HG03159 (cell line): Measurements from ENCODE around the gene MTF1.
"Not testable (repeated sequence)": the region's sequence is repeated elsewhere in the genome, so short reads cannot be mapped to it uniquely, and the experiment has no call there.

ENCODE experiments used
- ATAC-seq: cut with Tn5 transposase; IDR thresholded peaks from one replicate; pipeline ENCODE4 v1.9.1; 2021; ENCODE audit warnings: mild to moderate bottlenecking, moderate library complexity; ENCODE audit not compliant: unreplicated experiment

Gene MTF1

GRCh38 chr1:37859507-37860345, at the start of gene MTF1:
MTF1 (minus strand) TSS chr1:37859592; CDS start chr1:37857658, 1,934 bp downstream.
- peak; percentile 89 for ATAC-seq

GRCh38 chr1:37908531-37908930, 49.1 kb upstream of the MTF1 start:
- not testable (repeated sequence) for ATAC-seq

- ATAC-seq = not testable (repeated sequence)
These were observed 48.2 kb upstream of the MTF1 start for GRCh38 chr1:37907416-37908125.

GRCh38 chr1:37906591-37906990, 47.2 kb upstream of the MTF1 start:
- ATAC-seq = not testable (repeated sequence)

- no peak for ATAC-seq
These were observed 46.3 kb upstream of the MTF1 start for GRCh38 chr1:37905727-37906126.

GRCh38 chr1:37903921-37904320, 44.5 kb upstream of the MTF1 start:
- ATAC-seq = not testable (repeated sequence)

GRCh38 chr1:37902983-37903382, 43.6 kb upstream of the MTF1 start:
- ATAC-seq = no peak

- no peak for ATAC-seq
These were observed 42.5 kb upstream of the MTF1 start for GRCh38 chr1:37901893-37902225.

- ATAC-seq = peak; percentile 68
These were observed 42.0 kb upstream of the MTF1 start for GRCh38 chr1:37901191-37901892.

- not testable (repeated sequence) for ATAC-seq
These were observed 38.2 kb upstream of the MTF1 start for GRCh38 chr1:37897563-37897962.

GRCh38 chr1:37893673-37894072, 34.3 kb upstream of the MTF1 start:
- ATAC-seq = no peak

GRCh38 chr1:37892151-37893047, 33.0 kb upstream of the MTF1 start:
- ATAC-seq = no peak

- ATAC-seq = no peak
These were observed 31.1 kb upstream of the MTF1 start for GRCh38 chr1:37890378-37891014.

- no peak for ATAC-seq
These were observed 28.8 kb upstream of the MTF1 start for GRCh38 chr1:37888022-37888700.

GRCh38 chr1:37884145-37884544, 24.8 kb upstream of the MTF1 start:
- no peak for ATAC-seq

GRCh38 chr1:37883671-37884070, 24.3 kb upstream of the MTF1 start:
- no peak for ATAC-seq

- no peak for ATAC-seq
These were observed 20.5 kb upstream of the MTF1 start for GRCh38 chr1:37879865-37880264.

GRCh38 chr1:37878071-37878470, 18.7 kb upstream of the MTF1 start:
- no peak for ATAC-seq

GRCh38 chr1:37875833-37876232, 16.4 kb upstream of the MTF1 start:
- ATAC-seq = no peak

GRCh38 chr1:37872692-37873091, 13.3 kb upstream of the MTF1 start:
- ATAC-seq = no peak
